Vagina (tissue), 2 donors: Measurements from ENCODE around the gene INPP5J. TPM values are rescaled to one million over a fixed set of nuclear protein-coding genes. Genes with fewer than 3 reads are reported as not detected.

Experiments
- DNase-seq, 2 donors: peaks; one replicate each; pipeline ENCODE4 v3.0.0-alpha.2; 2017; ENCODE audit errors: extremely low spot score in 2 of 2
- H3K27ac ChIP-seq: fragments of 200-600 bp; sonication (generic); one replicate; pipeline ENCODE4 v1.5.1; 2019
- H3K27me3 ChIP-seq: fragments of 200-600 bp; sonication (generic); one replicate; pipeline ENCODE4 v1.5.1; 2019
- H3K36me3 ChIP-seq, 2 donors: fragments of 200-600 bp; sonication (generic); one replicate each; pipeline ENCODE4 v1.5.1; 2017 to 2019
- H3K4me1 ChIP-seq: fragments of 200-600 bp; sonication (generic); one replicate; pipeline ENCODE4 v1.5.1; 2019
- H3K4me3 ChIP-seq, 2 donors: fragments of 200-600 bp; sonication (generic); 1 replicate in 1 of 2; 2 replicates in 1 of 2; pipeline ENCODE4 v1.5.1; 2016 to 2019
- H3K9me3 ChIP-seq: fragments of 200-600 bp; sonication (generic); one replicate; pipeline ENCODE4 v1.5.1; 2019
- CTCF ChIP-seq, 3 experiments: fragments of 450-650 bp in 2 of 3; fragments of 200-600 bp in 1 of 3; sonication (generic) in 1 of 3; IDR thresholded peaks; one replicate each; pipeline ENCODE4 v1.5.1; 2017 to 2019; ENCODE audit warnings: antibody characterized with exemption in 3 of 3, mild to moderate bottlenecking in 2 of 3, moderate library complexity in 2 of 3
- POLR2A ChIP-seq, 2 donors: fragments of 450-650 bp; IDR thresholded peaks; one replicate each; pipeline ENCODE4 v1.6.1; 2017; ENCODE audit warnings: antibody characterized with exemption in 2 of 2, mild to moderate bottlenecking in 2 of 2, moderate library complexity in 2 of 2
- POLR2AphosphoS5 ChIP-seq, 2 donors: sonication (generic); formaldehyde crosslinking; IDR thresholded peaks; one replicate each; pipeline ENCODE4 v1.9.0; 2017; ENCODE audit warnings: antibody characterized with exemption in 2 of 2, mild to moderate bottlenecking in 2 of 2, low read depth in 1 of 2; ENCODE audit not compliant: insufficient read depth in 1 of 2
- intact Hi-C: fragments of 100-400 bp; cut with DNase I; formaldehyde crosslinking; loops from one replicate; pipeline ENCODE4 v1.15.1; 2023
- total RNA-seq: library from RNA; depleted of rRNA; stranded (reverse); fragments of >200 nt; gene quantifications from one replicate; pipeline ENCODE4 v1.2.3, GENCODE V29; 2016

INPP5J gene
- total RNA-seq, 1 donor from 2014 or later = 5.9 TPM

GRCh38 chr22:31091106-31091975 lies 31.4 kb upstream of the INPP5J start:
- H3K27me3 ChIP-seq = no peaks in the 10 kb centered on the region
- H3K4me1 ChIP-seq = peaks cover 55% of the 10 kb centered on the region
- peak overlapping the region in 1 of 2 donors; percentile 43 for H3K4me3 ChIP-seq
- intact Hi-C loops = no loop called here
- DNase-seq = peak in 1 of 2 donors; percentile 79
- no peaks in the 10 kb centered on the region for H3K9me3 ChIP-seq
- H3K36me3 ChIP-seq = peaks cover 7 to 83% of the 10 kb centered on the region in 2 donors
- H3K27ac ChIP-seq = peak overlapping the region; percentile 97
- peak in 1 of 2 donors; percentile 60 for TF ChIP-seq POLR2AphosphoS5 (IDR thresholded peaks at IDR 0.05; ENCODE audit: insufficient read depth in 1 of 2, low read depth in 1 of 2)
- TF ChIP-seq CTCF (IDR thresholded peaks at IDR 0.05) = no peak

- Histone ChIP-seq H3K4me1 (peaks cover 47% of the 10 kb centered on the region), H3K9me3 (no peaks in the 10 kb centered on the region), H3K4me3 (peak overlapping the region in 1 of 2 donors; percentile 43), H3K27me3 (no peaks in the 10 kb centered on the region), H3K36me3 (peaks cover 7 to 91% of the 10 kb centered on the region in 2 donors), H3K27ac (peak overlapping the region; percentile 97)
- intact Hi-C loops = no loop called here
- DNase-seq = no peak
- TF ChIP-seq CTCF (IDR thresholded peaks at IDR 0.05) (no peak), POLR2A (IDR thresholded peaks at IDR 0.05) (no peak), POLR2AphosphoS5 (IDR thresholded peaks at IDR 0.05; ENCODE audit: insufficient read depth in 1 of 2, low read depth in 1 of 2) (no peak)
These were observed 30.6 kb upstream of the INPP5J start for GRCh38 chr22:31092161-31092560.

- peak overlapping the region; percentile 97 for H3K27ac ChIP-seq
- peak in 1 of 2 donors; percentile 79 for DNase-seq
- H3K4me3 ChIP-seq = peak overlapping the region in 1 of 2 donors; percentile 43
- H3K9me3 ChIP-seq = no peaks in the 10 kb centered on the region
- peaks cover 51% of the 10 kb centered on the region for H3K4me1 ChIP-seq
- no peak for TF ChIP-seq POLR2AphosphoS5 (IDR thresholded peaks at IDR 0.05; ENCODE audit: insufficient read depth in 1 of 2, low read depth in 1 of 2)
- no peak for TF ChIP-seq POLR2A (IDR thresholded peaks at IDR 0.05)
- no peak for TF ChIP-seq CTCF (IDR thresholded peaks at IDR 0.05)
- no peaks in the 10 kb centered on the region for H3K27me3 ChIP-seq
- H3K36me3 ChIP-seq = peaks cover 7 to 96% of the 10 kb centered on the region in 2 donors
- intact Hi-C loops = no loop called here
These were observed 29.5 kb upstream of the INPP5J start for GRCh38 chr22:31093086-31093850.

GRCh38 chr22:31094021-31094551 lies 28.7 kb upstream of the INPP5J start:
- H3K4me3 ChIP-seq = peak overlapping the region in 1 of 2 donors; percentile 43
- no peak for DNase-seq
- peak overlapping the region; percentile 97 for H3K27ac ChIP-seq
- TF ChIP-seq POLR2AphosphoS5 (IDR thresholded peaks at IDR 0.05; ENCODE audit: insufficient read depth in 1 of 2, low read depth in 1 of 2) (peak in 1 of 2 donors; percentile 55), POLR2A (IDR thresholded peaks at IDR 0.05) (no peak), CTCF (IDR thresholded peaks at IDR 0.05) (no peak)
- no peaks in the 10 kb centered on the region for H3K9me3 ChIP-seq
- intact Hi-C loops = no loop called here
- H3K36me3 ChIP-seq = peaks cover 7 to 88% of the 10 kb centered on the region in 2 donors
- peaks cover 52% of the 10 kb centered on the region for H3K4me1 ChIP-seq
- H3K27me3 ChIP-seq = no peaks in the 10 kb centered on the region
